Breast epithelium (tissue), 4 donors: ENCODE measurements around the gene TMCO4. TPM values are rescaled to one million over a fixed set of nuclear protein-coding genes. Genes with fewer than 3 reads are reported as not detected.

Experiments
- DNase-seq, 2 donors: peaks; one replicate each; pipeline ENCODE4 v3.0.0-alpha.2; 2019; ENCODE audit warnings: low spot score in 2 of 2
- H3K27ac ChIP-seq, 2 donors: fragments of 200-600 bp; sonication (generic) in 1 of 2; one replicate each; pipeline ENCODE4 v1.5.1; 2016 to 2019; ENCODE audit warnings: mild to moderate bottlenecking in 1 of 2
- H3K27me3 ChIP-seq, 2 donors: fragments of 200-600 bp; sonication (generic) in 1 of 2; one replicate each; pipeline versions ENCODE4 v1.5.1 to v1.6.0; 2017 to 2019; ENCODE audit warnings: control low read depth in 1 of 2, mild to moderate bottlenecking in 1 of 2
- H3K36me3 ChIP-seq: fragments of 200-600 bp; one replicate; pipeline ENCODE4 v1.5.1; 2019
- H3K4me1 ChIP-seq, 2 donors: fragments of 200-600 bp; sonication (generic); one replicate each; pipeline ENCODE4 v1.5.1; 2016 to 2019; ENCODE audit warnings: control low read depth in 1 of 2
- H3K4me3 ChIP-seq, 3 donors: fragments of 200-600 bp; sonication (generic); 1 replicate in 2 of 3; 2 replicates in 1 of 3; pipeline ENCODE4 v1.5.1; 2016 to 2019; ENCODE audit warnings: mild to moderate bottlenecking in 3 of 3, moderate library complexity in 2 of 3
- H3K9me3 ChIP-seq, 2 donors: fragments of 200-600 bp; sonication (generic) in 1 of 2; one replicate each; pipeline ENCODE4 v1.5.1; 2016 to 2019; ENCODE audit warnings: control low read depth in 1 of 2
- CTCF ChIP-seq, 3 donors: fragments of 450-650 bp; IDR thresholded peaks; one replicate each; pipeline ENCODE4 v1.5.1; 2016 to 2017; ENCODE audit warnings: antibody characterized with exemption in 3 of 3, mild to moderate bottlenecking in 3 of 3, moderate library complexity in 3 of 3
- POLR2A ChIP-seq: fragments of 450-650 bp; IDR thresholded peaks from one replicate; pipeline ENCODE4 v1.6.1; 2016; ENCODE audit warnings: antibody characterized with exemption, mild to moderate bottlenecking, moderate library complexity
- POLR2AphosphoS5 ChIP-seq, 3 donors: sonication (generic); formaldehyde crosslinking; IDR thresholded peaks; one replicate each; pipeline ENCODE4 v1.6.1; 2017; ENCODE audit warnings: antibody characterized with exemption in 3 of 3
- intact Hi-C: fragments of 100-400 bp; cut with DNase I; formaldehyde crosslinking; loops from one replicate; pipeline ENCODE4 v1.15.1; 2023; ENCODE audit warnings: low total_unique reads
- total RNA-seq, 3 donors: library from RNA; depleted of rRNA; stranded (reverse); fragments of >200 nt; gene quantifications; one replicate each; pipeline ENCODE4 v1.1.0, GENCODE V29; 2016

The TMCO4 gene
- total RNA-seq, 3 donors from 2014 or later: 26.7 to 44.2 (median 34.1) TPM

GRCh38 chr1:19754482-19754881 lies 45.2 kb downstream of the TMCO4 start:
- no peak for DNase-seq
- Histone ChIP-seq H3K36me3 (peaks cover 5% of the 10 kb centered on the region), H3K9me3 (no peaks in the 10 kb centered on the region), H3K4me3 (no peak overlapping the region), H3K27ac (no peak overlapping the region), H3K27me3 (no peaks in the 10 kb centered on the region), H3K4me1 (no peaks in the 10 kb centered on the region)
- TF ChIP-seq CTCF (IDR thresholded peaks at IDR 0.05) (no peak), POLR2A (no peak), POLR2AphosphoS5 (IDR thresholded peaks at IDR 0.05) (no peak)
- intact Hi-C loops: no loop called here

GRCh38 chr1:19752083-19752696 lies 47.5 kb downstream of the TMCO4 start:
- Histone ChIP-seq H3K4me1 (no peaks in the 10 kb centered on the region), H3K27me3 (no peaks in the 10 kb centered on the region), H3K9me3 (no peaks in the 10 kb centered on the region), H3K27ac (no peak overlapping the region), H3K4me3 (no peak overlapping the region), H3K36me3 (peaks cover 5% of the 10 kb centered on the region)
- intact Hi-C loops: no loop called here
- no peak for TF ChIP-seq POLR2A
- TF ChIP-seq CTCF (IDR thresholded peaks at IDR 0.05): no peak
- TF ChIP-seq POLR2AphosphoS5 (IDR thresholded peaks at IDR 0.05): no peak
- no peak for DNase-seq

GRCh38 chr1:19750882-19751276 lies 48.8 kb downstream of the TMCO4 start:
- peaks cover 5% of the 10 kb centered on the region for H3K36me3 ChIP-seq
- H3K27ac ChIP-seq: no peak overlapping the region
- H3K9me3 ChIP-seq: no peaks in the 10 kb centered on the region
- H3K4me1 ChIP-seq: no peaks in the 10 kb centered on the region
- H3K4me3 ChIP-seq: no peak overlapping the region
- no peaks in the 10 kb centered on the region for H3K27me3 ChIP-seq
- DNase-seq: no peak
- TF ChIP-seq CTCF (IDR thresholded peaks at IDR 0.05): no peak
- TF ChIP-seq POLR2A: no peak
- intact Hi-C loops: loop anchor here (2.0 kb wide), 1 partner anchor 30 kb away; no protein-coding TSS in a partner anchor

GRCh38 chr1:19750101-19750881 lies 49.4 kb downstream of the TMCO4 start:
- TF ChIP-seq CTCF (IDR thresholded peaks at IDR 0.05) (no peak), POLR2AphosphoS5 (IDR thresholded peaks at IDR 0.05) (no peak)
- H3K4me3 ChIP-seq: no peak overlapping the region
- no peak for DNase-seq
- intact Hi-C loops: loop anchor here (2.0 kb wide), 1 partner anchor 29 kb away; no protein-coding TSS in a partner anchor
- H3K27ac ChIP-seq: no peak overlapping the region
- H3K4me1 ChIP-seq: no peaks in the 10 kb centered on the region
- H3K9me3 ChIP-seq: no peaks in the 10 kb centered on the region
- H3K36me3 ChIP-seq: peaks cover 1% of the 10 kb centered on the region
- no peaks in the 10 kb centered on the region for H3K27me3 ChIP-seq

GRCh38 chr1:19749685-19750084 lies 50.0 kb downstream of the TMCO4 start:
- no peaks in the 10 kb centered on the region for H3K36me3 ChIP-seq
- no peaks in the 10 kb centered on the region for H3K4me1 ChIP-seq
- H3K9me3 ChIP-seq: no peaks in the 10 kb centered on the region
- H3K4me3 ChIP-seq: no peak overlapping the region
- H3K27ac ChIP-seq: no peak overlapping the region
- no peaks in the 10 kb centered on the region for H3K27me3 ChIP-seq
- DNase-seq: no peak
- no peak for TF ChIP-seq CTCF (IDR thresholded peaks at IDR 0.05)
- TF ChIP-seq POLR2AphosphoS5 (IDR thresholded peaks at IDR 0.05): no peak
- no peak for TF ChIP-seq POLR2A
- intact Hi-C loops: loop anchor here (2.0 to 5.0 kb wide), 2 partner anchors 29 to 962 kb away; no protein-coding TSS in a partner anchor
